ENCODE measurements around the gene P2RY2. TPM values are rescaled to one million over a fixed set of nuclear protein-coding genes. Genes with fewer than 3 reads are reported as not detected.

Gene P2RY2
- total and polyA plus RNA-seq, 2 donors (not counting 1 experiment from before 2014, with no cell fraction given): 0.05 to 0.17 TPM

DNA sequence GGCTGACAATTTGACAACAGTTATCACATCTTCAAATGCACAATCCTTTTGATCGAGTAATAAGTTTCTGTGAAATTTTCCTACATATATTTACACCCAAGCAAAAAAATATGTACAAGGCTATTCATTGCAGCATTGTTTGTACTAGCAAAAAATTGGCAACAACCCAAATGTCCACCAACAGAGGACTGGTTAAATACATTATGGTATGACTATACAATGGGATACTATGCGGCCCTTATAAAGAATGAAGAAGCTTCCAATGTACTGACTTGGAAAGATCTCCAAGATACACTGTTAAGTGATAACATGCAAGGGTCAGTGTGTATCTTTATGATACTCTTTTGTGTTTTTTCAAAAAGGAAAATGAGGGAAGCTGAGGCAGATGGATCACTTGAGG is 8.2 kb upstream of the P2RY2 start:
- TF ChIP-seq, protein P1, sequence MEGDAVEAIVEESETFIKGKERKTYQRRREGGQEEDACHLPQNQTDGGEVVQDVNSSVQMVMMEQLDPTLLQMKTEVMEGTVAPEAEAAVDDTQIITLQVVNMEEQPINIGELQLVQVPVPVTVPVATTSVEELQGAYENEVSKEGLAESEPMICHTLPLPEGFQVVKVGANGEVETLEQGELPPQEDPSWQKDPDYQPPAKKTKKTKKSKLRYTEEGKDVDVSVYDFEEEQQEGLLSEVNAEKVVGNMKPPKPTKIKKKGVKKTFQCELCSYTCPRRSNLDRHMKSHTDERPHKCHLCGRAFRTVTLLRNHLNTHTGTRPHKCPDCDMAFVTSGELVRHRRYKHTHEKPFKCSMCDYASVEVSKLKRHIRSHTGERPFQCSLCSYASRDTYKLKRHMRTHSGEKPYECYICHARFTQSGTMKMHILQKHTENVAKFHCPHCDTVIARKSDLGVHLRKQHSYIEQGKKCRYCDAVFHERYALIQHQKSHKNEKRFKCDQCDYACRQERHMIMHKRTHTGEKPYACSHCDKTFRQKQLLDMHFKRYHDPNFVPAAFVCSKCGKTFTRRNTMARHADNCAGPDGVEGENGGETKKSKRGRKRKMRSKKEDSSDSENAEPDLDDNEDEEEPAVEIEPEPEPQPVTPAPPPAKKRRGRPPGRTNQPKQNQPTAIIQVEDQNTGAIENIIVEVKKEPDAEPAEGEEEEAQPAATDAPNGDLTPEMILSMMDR (conservative IDR thresholded peaks at IDR 0.05 in 1 of 2, IDR thresholded peaks at IDR 0.05 in 1 of 2; ENCODE audit: low read depth in 1 of 2, low read length in 2 of 2): no peak
- no peak for TF ChIP-seq EZH2 (IDR thresholded peaks at IDR 0.05; ENCODE audit: low read length, missing control alignments)

DNA sequence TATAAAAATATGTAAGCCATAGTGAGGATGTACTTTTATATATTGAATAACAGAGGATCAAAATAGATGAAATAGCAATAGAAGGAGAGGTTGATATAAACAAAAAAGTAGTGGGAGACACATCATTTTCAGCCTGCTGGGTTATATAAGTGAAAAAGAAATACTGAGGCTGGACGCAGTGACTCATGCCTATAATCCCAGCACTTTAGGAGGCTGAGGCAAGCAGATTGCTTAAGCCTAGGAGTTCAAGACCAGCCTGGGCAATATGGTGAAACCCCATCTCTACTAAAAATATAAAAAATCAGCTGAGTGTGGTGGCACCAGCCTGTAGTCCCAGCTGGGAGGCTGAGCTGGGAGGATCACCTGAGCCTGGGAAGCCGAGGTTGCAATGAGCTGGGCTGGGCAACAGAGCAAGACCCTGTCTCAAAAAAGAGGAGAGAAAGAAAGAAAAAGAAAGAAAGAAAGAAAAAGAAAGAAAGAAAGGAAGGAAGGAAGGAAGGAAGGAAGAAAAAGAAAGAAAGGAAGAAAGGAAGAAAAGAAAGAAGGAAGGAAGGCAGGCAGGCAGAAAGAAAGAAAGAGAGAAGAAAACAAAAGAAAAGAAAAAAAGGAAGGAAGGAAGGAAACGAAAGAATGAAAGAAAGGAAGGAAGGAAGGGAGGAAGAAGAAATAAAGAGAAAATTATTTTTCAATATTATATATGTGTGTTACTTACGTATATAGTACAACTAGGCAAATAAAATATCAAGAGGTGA is 7.0 kb upstream of the P2RY2 start:
- no peak overlapping the region for H2AFZ ChIP-seq (ENCODE audit: low read length)
- DNase-seq (ENCODE audit: low read depth in 2 of 2): no peak
- no peak overlapping the region for H3K9ac ChIP-seq (ENCODE audit: insufficient read depth, low read length)
- no peaks in the 10 kb centered on the region for H3K36me3 ChIP-seq (ENCODE audit: control insufficient read depth, insufficient read depth, low read length)
- no peak overlapping the region for H3K4me2 ChIP-seq (ENCODE audit: extremely low read depth, insufficient read depth, low read length)
- H3K9me3 ChIP-seq (ENCODE audit: control insufficient read depth, insufficient read depth, low read depth, low read length): no peaks in the 10 kb centered on the region
- no peaks in the 10 kb centered on the region for H3K4me1 ChIP-seq (ENCODE audit: control insufficient read depth, extremely low read depth, insufficient read depth, low read length)
- H3K79me2 ChIP-seq (ENCODE audit: control insufficient read depth, insufficient read depth, low read length): no peaks in the 10 kb centered on the region
- H3K27ac ChIP-seq (ENCODE audit: insufficient read depth, low read length): no peak overlapping the region
- TF ChIP-seq, protein P1 (conservative IDR thresholded peaks at IDR 0.05 in 1 of 2, IDR thresholded peaks at IDR 0.05 in 1 of 2; ENCODE audit: low read depth in 1 of 2, low read length in 2 of 2): no peak
- no peak for TF ChIP-seq EZH2 (IDR thresholded peaks at IDR 0.05; ENCODE audit: low read length, missing control alignments)
- H3K27me3 ChIP-seq (ENCODE audit: control insufficient read depth, insufficient read depth, low read length): no peaks in the 10 kb centered on the region
- H3K4me3 ChIP-seq (replicated peaks in 1 of 4; ENCODE audit: control extremely low read depth in 1 of 4, insufficient read depth in 1 of 4, low read depth in 3 of 4, low read length in 4 of 4): no peak overlapping the region
- H4K20me1 ChIP-seq (ENCODE audit: control insufficient read depth, extremely low read depth, insufficient read depth, low read length): no peaks in the 10 kb centered on the region

More for the DNA sequence above, 8.2 kb upstream of the P2RY2 start:
- Histone ChIP-seq H3K27ac (ENCODE audit: insufficient read depth, low read length) (no peak overlapping the region), H3K27me3 (ENCODE audit: control insufficient read depth, insufficient read depth, low read length) (no peaks in the 10 kb centered on the region), H3K79me2 (ENCODE audit: control insufficient read depth, insufficient read depth, low read length) (no peaks in the 10 kb centered on the region), H3K9me3 (ENCODE audit: control insufficient read depth, insufficient read depth, low read depth, low read length) (no peaks in the 10 kb centered on the region), H3K4me1 (ENCODE audit: control insufficient read depth, extremely low read depth, insufficient read depth, low read length) (no peaks in the 10 kb centered on the region), H3K4me3 (replicated peaks in 1 of 4; ENCODE audit: control extremely low read depth in 1 of 4, insufficient read depth in 1 of 4, low read depth in 3 of 4, low read length in 4 of 4) (no peak overlapping the region), H3K9ac (ENCODE audit: insufficient read depth, low read length) (no peak overlapping the region), H3K4me2 (ENCODE audit: extremely low read depth, insufficient read depth, low read length) (no peak overlapping the region), H2AFZ (ENCODE audit: low read length) (no peak overlapping the region), H3K36me3 (ENCODE audit: control insufficient read depth, insufficient read depth, low read length) (no peaks in the 10 kb centered on the region), H4K20me1 (ENCODE audit: control insufficient read depth, extremely low read depth, insufficient read depth, low read length) (no peaks in the 10 kb centered on the region)
- no peak for DNase-seq (ENCODE audit: low read depth in 2 of 2)

DNA sequence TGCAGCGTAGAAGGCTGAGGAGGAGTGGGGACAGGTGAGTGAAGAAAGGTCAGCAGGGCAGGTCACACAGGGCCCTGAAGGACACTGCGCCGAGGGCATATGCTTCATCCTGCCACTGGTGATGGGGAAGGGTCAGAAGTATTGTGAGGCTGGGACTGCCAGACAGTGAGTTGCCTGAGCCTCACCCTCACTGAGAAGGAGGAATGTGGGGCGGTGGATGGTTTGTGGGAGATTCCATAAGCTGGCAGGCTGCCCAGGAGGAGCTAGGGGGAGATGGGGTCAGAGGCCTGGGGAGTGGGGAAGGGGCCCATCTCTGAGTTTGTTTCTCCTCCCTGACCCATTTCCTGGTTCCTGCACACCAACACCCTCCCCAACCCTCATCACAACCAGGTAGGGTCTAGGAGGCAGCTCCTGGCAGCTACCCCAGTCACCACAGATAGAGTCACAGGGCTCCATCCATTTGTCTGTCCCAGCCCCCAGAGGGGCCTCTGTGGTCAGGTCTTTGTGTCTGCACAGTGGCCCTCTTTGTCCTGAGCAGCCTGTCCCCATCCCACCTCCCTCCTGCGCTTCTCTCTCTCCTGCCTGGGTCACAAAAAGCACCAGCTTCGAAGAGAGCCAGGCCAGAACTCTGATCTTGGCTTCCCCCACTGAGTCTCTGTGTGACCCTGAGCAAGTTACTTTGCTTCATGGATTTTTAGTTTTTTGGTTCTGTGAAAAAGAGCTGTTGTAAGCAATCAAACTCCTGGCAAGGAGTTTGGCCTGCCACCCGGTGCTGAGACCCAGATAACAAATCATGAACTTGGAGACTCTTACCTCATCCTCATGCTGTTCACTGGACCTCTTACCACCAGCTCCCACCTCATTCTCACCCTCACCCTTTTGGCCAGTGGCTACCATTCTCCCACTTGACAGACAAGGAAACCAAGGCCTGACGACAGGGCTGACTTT is 4.6 kb upstream of the P2RY2 start:
- Histone ChIP-seq H3K4me2 (ENCODE audit: extremely low read depth, insufficient read depth, low read length) (no peak overlapping the region), H2AFZ (ENCODE audit: low read length) (no peak overlapping the region), H3K27ac (ENCODE audit: insufficient read depth, low read length) (no peak overlapping the region), H4K20me1 (ENCODE audit: control insufficient read depth, extremely low read depth, insufficient read depth, low read length) (no peaks in the 10 kb centered on the region), H3K27me3 (ENCODE audit: control insufficient read depth, insufficient read depth, low read length) (peaks cover 9% of the 10 kb centered on the region), H3K9ac (ENCODE audit: insufficient read depth, low read length) (no peak overlapping the region), H3K79me2 (ENCODE audit: control insufficient read depth, insufficient read depth, low read length) (no peaks in the 10 kb centered on the region), H3K9me3 (ENCODE audit: control insufficient read depth, insufficient read depth, low read depth, low read length) (no peaks in the 10 kb centered on the region), H3K4me1 (ENCODE audit: control insufficient read depth, extremely low read depth, insufficient read depth, low read length) (no peaks in the 10 kb centered on the region), H3K4me3 (replicated peaks in 1 of 4; ENCODE audit: control extremely low read depth in 1 of 4, insufficient read depth in 1 of 4, low read depth in 3 of 4, low read length in 4 of 4) (no peak overlapping the region), H3K36me3 (ENCODE audit: control insufficient read depth, insufficient read depth, low read length) (no peaks in the 10 kb centered on the region)
- DNase-seq (ENCODE audit: low read depth in 2 of 2): no peak
- no peak for TF ChIP-seq EZH2 (IDR thresholded peaks at IDR 0.05; ENCODE audit: low read length, missing control alignments)
- TF ChIP-seq, protein P1 (conservative IDR thresholded peaks at IDR 0.05 in 1 of 2, IDR thresholded peaks at IDR 0.05 in 1 of 2; ENCODE audit: low read depth in 1 of 2, low read length in 2 of 2): no peak
